Ishikawa (cell line): Measurements from ENCODE around the gene NSMF.

ENCODE experiments used
- CEBPB ChIP-seq: IDR thresholded peaks from 2 replicates; pipeline ENCODE4 v1.6.1; 2012
- CREB1 ChIP-seq: IDR thresholded peaks from 2 replicates; pipeline ENCODE4 v1.6.1; 2012; ENCODE audit warnings: low read depth
- EGR1 ChIP-seq: IDR thresholded peaks from 2 replicates; pipeline ENCODE4 v1.6.1; 2012
- EP300 ChIP-seq: IDR thresholded peaks from 2 replicates; pipeline ENCODE4 v1.6.1; 2012; ENCODE audit warnings: borderline replicate concordance
- FOXM1 ChIP-seq: IDR thresholded peaks from 2 replicates; pipeline ENCODE4 v1.6.1; 2012; ENCODE audit warnings: low read depth, borderline replicate concordance
- MAX ChIP-seq: IDR thresholded peaks from 2 replicates; pipeline ENCODE4 v1.6.1; 2012
- NFIC ChIP-seq: IDR thresholded peaks from 2 replicates; pipeline ENCODE4 v1.6.1; 2012
- RAD21 ChIP-seq: IDR thresholded peaks from 2 replicates; pipeline ENCODE4 v1.6.1; 2012; ENCODE audit warnings: low read depth
- REST ChIP-seq: IDR thresholded peaks from 2 replicates; pipeline ENCODE4 v1.6.1; 2012; ENCODE audit warnings: low read depth, mild to moderate bottlenecking
- TAF1 ChIP-seq: IDR thresholded peaks from 2 replicates; pipeline ENCODE4 v1.6.1; 2012; ENCODE audit warnings: low read depth, mild to moderate bottlenecking
- TCF12 ChIP-seq: IDR thresholded peaks from 2 replicates; pipeline ENCODE4 v1.6.1; 2012; ENCODE audit warnings: low read depth
- TEAD4 ChIP-seq: IDR thresholded peaks from 2 replicates; pipeline ENCODE4 v1.6.1; 2012
- USF1 ChIP-seq: IDR thresholded peaks from 2 replicates; pipeline ENCODE4 v1.6.1; 2012
- YY1 ChIP-seq: IDR thresholded peaks from 2 replicates; pipeline ENCODE4 v1.6.1; 2012; ENCODE audit warnings: low read depth
- ZBTB7A ChIP-seq: IDR thresholded peaks from 2 replicates; pipeline ENCODE4 v1.6.1; 2012; ENCODE audit warnings: low read depth

NSMF gene

GRCh38 chr9:137407590-137408300 lies 51.4 kb downstream of the NSMF start:
- TF ChIP-seq ZBTB7A = no peak
- no peak for TF ChIP-seq REST
- no peak for TF ChIP-seq CEBPB
- no peak for TF ChIP-seq TEAD4
- TF ChIP-seq EP300 = no peak
- no peak for TF ChIP-seq USF1
- TF ChIP-seq FOXM1 = no peak
- TF ChIP-seq EGR1 = no peak
- no peak for TF ChIP-seq RAD21
- TF ChIP-seq TAF1 = no peak
- no peak for TF ChIP-seq CREB1

GRCh38 chr9:137406876-137407589 lies 52.1 kb downstream of the NSMF start:
- TF ChIP-seq RAD21 (peak; percentile 75), TCF12 (0 out of 2 replicates have a peak, but pooled peaks have one; percentile 29), ZBTB7A (0 out of 2 replicates have a peak, but pooled peaks have one; percentile 56), EGR1 (peak; percentile 52; the same call in 1 of the 2 replicates), EP300 (no peak)

GRCh38 chr9:137406085-137406760 lies 52.9 kb downstream of the NSMF start:
- TF ChIP-seq ZBTB7A = no peak
- no peak for TF ChIP-seq RAD21
- no peak for TF ChIP-seq YY1
- TF ChIP-seq REST = no peak
- no peak for TF ChIP-seq USF1
- no peak for TF ChIP-seq CREB1
- TF ChIP-seq EP300 = no peak

GRCh38 chr9:137405677-137406081 lies 53.5 kb downstream of the NSMF start:
- TF ChIP-seq TAF1 = no peak
- TF ChIP-seq NFIC = no peak
- TF ChIP-seq CREB1 = no peak
- no peak for TF ChIP-seq TCF12

GRCh38 chr9:137404961-137405567 lies 54.1 kb downstream of the NSMF start:
- no peak for TF ChIP-seq FOXM1
- no peak for TF ChIP-seq YY1

- TF ChIP-seq EGR1 (no peak), EP300 (no peak), TEAD4 (no peak), CREB1 (no peak), MAX (no peak), FOXM1 (no peak), NFIC (no peak), CEBPB (no peak), USF1 (no peak), YY1 (no peak), ZBTB7A (no peak), TAF1 (no peak), RAD21 (no peak)
These were observed 55.9 kb downstream of the NSMF start for GRCh38 chr9:137403269-137403668.
